ENCODE data around the gene AKAP8L.
"Not testable (repeated sequence)": the region's sequence is repeated elsewhere in the genome, so short reads cannot be mapped to it uniquely, and the experiment has no call there.

The AKAP8L gene

GRCh38 chr19:15340086-15340485, 78.7 kb downstream of the AKAP8L start:
- DNase-seq: no peak

DNA sequence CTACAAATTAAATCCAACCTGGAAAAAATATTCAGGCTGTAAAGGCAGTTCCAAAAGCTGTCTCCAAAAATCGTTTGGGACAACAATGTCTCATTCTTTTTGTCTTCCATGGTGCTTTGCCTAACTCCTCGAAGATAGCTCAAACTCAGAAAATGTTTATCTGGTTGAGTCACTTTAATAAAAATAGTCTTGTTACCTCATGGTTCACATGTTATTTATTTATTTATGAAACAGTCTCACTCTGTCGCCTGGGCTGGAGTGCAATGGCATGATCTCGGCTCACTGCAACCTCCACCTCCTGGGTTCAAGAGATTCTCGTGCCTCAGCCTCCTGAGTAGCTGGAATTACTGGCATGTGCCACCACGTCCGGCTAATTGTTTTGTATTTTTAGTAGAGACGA, 81.6 kb downstream of the AKAP8L start:
- DNase-seq: no peak

DNA sequence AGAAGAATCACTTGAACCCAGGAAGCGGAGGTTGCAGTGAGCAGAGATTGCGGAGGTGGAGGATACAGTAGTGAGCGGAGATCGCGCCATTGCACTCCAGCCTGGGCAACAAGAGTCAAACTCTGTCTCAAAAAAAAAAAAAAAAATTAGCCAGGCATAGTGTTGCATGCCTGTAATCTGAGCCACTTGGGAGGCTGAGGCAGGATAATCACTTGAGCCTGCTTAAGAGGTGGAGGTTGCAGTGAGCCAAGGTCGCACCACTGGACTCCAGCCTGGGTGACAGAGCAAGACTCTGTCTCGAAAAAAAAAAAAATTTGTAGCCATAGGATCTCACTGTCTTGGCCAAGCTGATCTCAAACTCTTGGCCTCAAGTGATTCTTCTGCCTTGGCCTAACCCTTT, 82.8 kb downstream of the AKAP8L start:
- not testable (repeated sequence) for DNase-seq

DNA sequence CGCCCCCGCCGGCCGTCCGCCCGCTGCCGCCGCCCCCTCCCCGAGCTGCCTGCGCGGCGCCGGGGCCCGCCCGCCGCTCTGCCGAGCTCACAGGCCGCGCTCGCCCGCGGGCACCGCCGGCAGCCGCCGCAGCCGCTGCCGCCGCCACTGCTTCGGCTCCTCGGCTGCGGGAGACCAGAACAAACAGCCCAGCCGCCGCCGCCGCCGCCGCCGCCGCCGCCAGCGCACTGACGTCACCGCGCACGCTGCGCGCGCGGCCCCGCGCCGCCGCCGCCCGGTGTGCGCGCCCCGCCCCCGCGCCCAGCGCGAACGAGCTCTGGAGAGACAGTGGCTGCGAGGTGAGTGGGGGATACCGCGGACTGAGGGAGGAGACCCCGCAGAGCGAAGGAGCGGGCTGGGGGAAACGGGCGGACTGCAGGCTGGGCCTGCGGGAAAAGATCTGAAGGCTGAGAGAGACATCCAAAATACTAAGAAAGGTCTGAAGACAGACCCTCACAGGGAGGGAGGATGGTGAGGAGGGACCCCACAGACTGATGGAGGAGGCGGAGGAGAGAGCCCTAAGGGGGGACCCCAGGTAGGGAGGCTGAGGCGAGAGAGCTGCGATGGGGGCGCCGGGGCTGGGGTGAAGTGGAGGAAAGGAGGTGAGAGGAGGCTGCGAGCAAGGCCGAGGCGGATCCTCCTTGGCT, 86.3 kb downstream of the AKAP8L start, which contains the start of gene BRD4:
Gene BRD4, minus strand, starts transcription at position 229 of the 686 bp plus-strand sequence. CDS start 59,440 bp downstream, outside the sequence.
- peak; percentile 66 for DNase-seq

GRCh38 chr19:15331419-15332310, 87.1 kb downstream of the AKAP8L start:
- peak; percentile 19 for DNase-seq

GRCh38 chr19:15330801-15331418, 87.9 kb downstream of the AKAP8L start:
- DNase-seq: no peak

Data from NCI-H1436 (cell line).